ENCODE results near the gene SLC9A3.

DNA sequence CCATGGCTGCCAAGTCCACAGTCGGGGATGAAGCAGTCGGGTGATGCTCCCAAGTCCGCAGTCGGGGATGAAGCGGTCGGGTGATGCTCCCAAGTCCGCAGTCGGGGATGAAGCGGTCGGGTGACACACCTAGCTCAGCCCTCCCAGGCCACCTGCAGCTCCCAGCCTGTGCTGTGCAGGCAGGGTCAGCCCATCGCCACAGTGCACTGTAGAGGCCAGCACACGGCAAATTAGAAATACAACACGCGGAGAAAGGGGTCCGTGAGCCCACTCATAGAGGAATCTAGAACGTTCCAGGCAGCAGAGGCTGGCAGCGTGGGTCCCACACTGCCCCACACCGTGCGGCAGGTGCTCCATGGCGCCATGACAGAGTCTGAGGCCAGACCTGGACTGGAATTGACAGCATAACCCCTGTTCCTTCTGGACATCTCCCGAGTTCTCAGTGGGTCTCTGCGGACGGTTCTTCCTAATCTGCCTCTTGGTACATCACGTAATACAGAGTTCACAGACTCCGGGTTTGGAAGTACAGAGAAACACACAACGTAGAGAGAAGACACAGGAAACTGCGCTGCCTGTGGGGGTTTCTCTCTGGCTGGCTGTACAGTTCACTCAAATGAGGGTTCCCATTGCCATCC lies 89.0 kb downstream of the SLC9A3 start:
- TF ChIP-seq RAD21 (IDR thresholded peaks at IDR 0.05; ENCODE audit: low read depth) (no peak), TEAD4 (IDR thresholded peaks at IDR 0.05) (no peak)

Data from Ishikawa (cell line).